ENCODE data around the gene TNFRSF11A.

Gene TNFRSF11A

DNA sequence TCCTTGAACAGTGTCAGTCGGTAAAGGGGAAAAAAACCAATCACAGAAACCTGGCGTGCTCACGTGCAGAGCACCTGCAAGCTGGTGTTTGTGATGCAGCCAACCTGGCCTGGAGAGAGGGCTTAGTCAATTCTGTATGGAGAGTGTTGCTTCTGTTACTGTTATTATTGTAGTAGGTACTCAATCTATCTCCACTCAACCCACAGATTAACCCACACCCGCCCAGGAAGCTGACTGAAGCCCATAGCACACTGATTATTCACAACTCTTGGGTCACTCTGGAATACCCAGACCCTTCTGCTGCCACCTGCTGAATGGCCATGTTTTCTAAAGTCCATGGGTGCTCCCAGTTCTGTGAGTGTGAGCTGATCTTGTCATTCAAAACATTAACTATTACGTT lies 53.9 kb downstream of the TNFRSF11A start:
- Histone ChIP-seq H3K9ac (ENCODE audit: low read depth, low read length) (no peak overlapping the region), H3K27me3 (ENCODE audit: insufficient read depth, low read length, poor library complexity) (peaks cover 4% of the 10 kb centered on the region), H3K4me2 (ENCODE audit: insufficient read depth, low read length) (no peak overlapping the region), H3K9me3 (ENCODE audit: insufficient read depth, low read length, severe bottlenecking) (no peaks in the 10 kb centered on the region), H3K4me1 (ENCODE audit: insufficient read depth, low read length) (no peaks in the 10 kb centered on the region), H2AFZ (ENCODE audit: low read depth, low read length) (no peak overlapping the region), H3K36me3 (ENCODE audit: insufficient read depth, low read length) (no peaks in the 10 kb centered on the region), H3K27ac (ENCODE audit: low read length) (no peak overlapping the region), H3K79me2 (ENCODE audit: insufficient read depth, low read length) (no peaks in the 10 kb centered on the region), H3K4me3 (ENCODE audit: low read depth in 1 of 2, low read length in 2 of 2) (no peak overlapping the region), H4K20me1 (ENCODE audit: insufficient read depth, low read length) (no peaks in the 10 kb centered on the region)
- DNase-seq (no peak), ATAC-seq (ENCODE audit: insufficient read depth, low read depth) (no peak)
- no peak for TF ChIP-seq EZH2 (IDR thresholded peaks at IDR 0.05; ENCODE audit: borderline replicate concordance, low read depth, low read length, severe bottlenecking)
- TF ChIP-seq, protein P1, sequence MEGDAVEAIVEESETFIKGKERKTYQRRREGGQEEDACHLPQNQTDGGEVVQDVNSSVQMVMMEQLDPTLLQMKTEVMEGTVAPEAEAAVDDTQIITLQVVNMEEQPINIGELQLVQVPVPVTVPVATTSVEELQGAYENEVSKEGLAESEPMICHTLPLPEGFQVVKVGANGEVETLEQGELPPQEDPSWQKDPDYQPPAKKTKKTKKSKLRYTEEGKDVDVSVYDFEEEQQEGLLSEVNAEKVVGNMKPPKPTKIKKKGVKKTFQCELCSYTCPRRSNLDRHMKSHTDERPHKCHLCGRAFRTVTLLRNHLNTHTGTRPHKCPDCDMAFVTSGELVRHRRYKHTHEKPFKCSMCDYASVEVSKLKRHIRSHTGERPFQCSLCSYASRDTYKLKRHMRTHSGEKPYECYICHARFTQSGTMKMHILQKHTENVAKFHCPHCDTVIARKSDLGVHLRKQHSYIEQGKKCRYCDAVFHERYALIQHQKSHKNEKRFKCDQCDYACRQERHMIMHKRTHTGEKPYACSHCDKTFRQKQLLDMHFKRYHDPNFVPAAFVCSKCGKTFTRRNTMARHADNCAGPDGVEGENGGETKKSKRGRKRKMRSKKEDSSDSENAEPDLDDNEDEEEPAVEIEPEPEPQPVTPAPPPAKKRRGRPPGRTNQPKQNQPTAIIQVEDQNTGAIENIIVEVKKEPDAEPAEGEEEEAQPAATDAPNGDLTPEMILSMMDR (IDR thresholded peaks at IDR 0.05; ENCODE audit: borderline replicate concordance, extremely low read depth, low read length, poor library complexity, severe bottlenecking): no peak

DNA sequence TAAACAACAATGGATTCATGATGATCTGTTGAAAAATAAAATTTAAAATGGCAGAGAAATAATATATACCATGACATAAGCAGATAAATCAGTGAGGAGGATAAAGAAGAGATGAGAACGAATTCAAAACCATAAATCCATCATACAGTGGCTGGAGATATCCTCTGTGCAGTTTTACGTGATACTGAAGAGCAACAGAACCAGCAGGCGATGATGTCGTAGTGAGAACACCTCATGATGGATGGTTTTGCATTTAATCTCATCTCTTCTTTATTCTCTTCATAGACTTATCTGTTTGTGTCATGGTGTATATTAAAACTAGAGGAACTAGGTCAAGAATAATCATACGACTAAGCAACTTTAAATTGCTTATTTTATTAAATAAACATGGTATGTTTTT lies 56.3 kb downstream of the TNFRSF11A start:
- Histone ChIP-seq H3K4me1 (ENCODE audit: insufficient read depth, low read length) (no peaks in the 10 kb centered on the region), H3K36me3 (ENCODE audit: insufficient read depth, low read length) (no peaks in the 10 kb centered on the region), H3K27ac (ENCODE audit: low read length) (no peak overlapping the region), H3K27me3 (ENCODE audit: insufficient read depth, low read length, poor library complexity) (peaks cover 7% of the 10 kb centered on the region), H3K79me2 (ENCODE audit: insufficient read depth, low read length) (no peaks in the 10 kb centered on the region), H3K4me2 (ENCODE audit: insufficient read depth, low read length) (no peak overlapping the region), H3K9me3 (ENCODE audit: insufficient read depth, low read length, severe bottlenecking) (no peaks in the 10 kb centered on the region), H3K9ac (ENCODE audit: low read depth, low read length) (no peak overlapping the region), H3K4me3 (ENCODE audit: low read depth in 1 of 2, low read length in 2 of 2) (no peak overlapping the region), H2AFZ (ENCODE audit: low read depth, low read length) (no peak overlapping the region), H4K20me1 (ENCODE audit: insufficient read depth, low read length) (no peaks in the 10 kb centered on the region)
- DNase-seq (no peak), ATAC-seq (ENCODE audit: insufficient read depth, low read depth) (no peak)
- TF ChIP-seq EZH2 (IDR thresholded peaks at IDR 0.05; ENCODE audit: borderline replicate concordance, low read depth, low read length, severe bottlenecking): no peak
- TF ChIP-seq, protein P1 (IDR thresholded peaks at IDR 0.05; ENCODE audit: borderline replicate concordance, extremely low read depth, low read length, poor library complexity, severe bottlenecking): no peak

DNA sequence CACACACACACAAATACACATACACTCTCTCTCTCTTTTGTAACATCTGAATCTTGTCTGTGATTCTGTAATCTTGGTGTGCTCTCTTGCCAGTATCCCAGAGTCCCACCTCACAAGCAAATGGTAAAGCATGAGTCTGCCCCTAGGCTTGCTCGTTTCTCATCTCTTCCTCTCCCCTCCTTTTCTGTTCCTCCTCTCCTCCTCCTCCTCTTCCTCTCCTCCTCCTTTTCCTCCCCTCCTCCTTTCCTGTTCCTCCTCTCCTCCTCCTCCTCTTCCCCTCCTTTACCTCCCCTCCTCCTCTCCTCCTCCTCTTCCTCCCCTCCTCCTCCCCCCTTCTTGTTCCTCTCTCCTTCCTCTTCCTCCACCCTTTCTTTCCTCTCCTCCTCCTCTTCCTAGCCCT lies 59.0 kb downstream of the TNFRSF11A start:
- no peak for TF ChIP-seq EZH2 (IDR thresholded peaks at IDR 0.05; ENCODE audit: borderline replicate concordance, low read depth, low read length, severe bottlenecking)
- TF ChIP-seq, protein P1 (IDR thresholded peaks at IDR 0.05; ENCODE audit: borderline replicate concordance, extremely low read depth, low read length, poor library complexity, severe bottlenecking): no peak
- no peak overlapping the region for H3K27ac ChIP-seq (ENCODE audit: low read length)
- no peaks in the 10 kb centered on the region for H3K79me2 ChIP-seq (ENCODE audit: insufficient read depth, low read length)
- no peaks in the 10 kb centered on the region for H3K4me1 ChIP-seq (ENCODE audit: insufficient read depth, low read length)
- no peaks in the 10 kb centered on the region for H3K36me3 ChIP-seq (ENCODE audit: insufficient read depth, low read length)
- H3K9ac ChIP-seq (ENCODE audit: low read depth, low read length): no peak overlapping the region
- no peak overlapping the region for H2AFZ ChIP-seq (ENCODE audit: low read depth, low read length)
- no peaks in the 10 kb centered on the region for H3K9me3 ChIP-seq (ENCODE audit: insufficient read depth, low read length, severe bottlenecking)
- peaks cover 3% of the 10 kb centered on the region for H3K27me3 ChIP-seq (ENCODE audit: insufficient read depth, low read length, poor library complexity)
- H3K4me2 ChIP-seq (ENCODE audit: insufficient read depth, low read length): no peak overlapping the region
- H4K20me1 ChIP-seq (ENCODE audit: insufficient read depth, low read length): no peaks in the 10 kb centered on the region
- H3K4me3 ChIP-seq (ENCODE audit: low read depth in 1 of 2, low read length in 2 of 2): no peak overlapping the region
- DNase-seq: no peak
- no peak for ATAC-seq (ENCODE audit: insufficient read depth, low read depth)

DNA sequence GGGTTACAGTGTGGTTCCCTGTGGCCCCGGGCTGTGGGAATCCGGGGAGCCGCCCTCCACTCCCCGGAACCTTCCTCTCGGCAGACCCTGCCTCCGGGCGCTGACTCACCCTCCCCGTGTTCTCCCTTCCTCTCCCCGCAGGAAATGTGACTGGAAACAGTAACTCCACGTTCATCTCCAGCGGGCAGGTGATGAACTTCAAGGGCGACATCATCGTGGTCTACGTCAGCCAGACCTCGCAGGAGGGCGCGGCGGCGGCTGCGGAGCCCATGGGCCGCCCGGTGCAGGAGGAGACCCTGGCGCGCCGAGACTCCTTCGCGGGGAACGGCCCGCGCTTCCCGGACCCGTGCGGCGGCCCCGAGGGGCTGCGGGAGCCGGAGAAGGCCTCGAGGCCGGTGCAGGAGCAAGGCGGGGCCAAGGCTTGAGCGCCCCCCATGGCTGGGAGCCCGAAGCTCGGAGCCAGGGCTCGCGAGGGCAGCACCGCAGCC lies 59.5 kb downstream of the TNFRSF11A start:
- Histone ChIP-seq H3K9me3 (ENCODE audit: insufficient read depth, low read length, severe bottlenecking) (no peaks in the 10 kb centered on the region), H3K4me2 (ENCODE audit: insufficient read depth, low read length) (no peak overlapping the region), H3K4me3 (ENCODE audit: low read depth in 1 of 2, low read length in 2 of 2) (no peak overlapping the region), H3K27me3 (ENCODE audit: insufficient read depth, low read length, poor library complexity) (peaks cover 3% of the 10 kb centered on the region), H3K79me2 (ENCODE audit: insufficient read depth, low read length) (no peaks in the 10 kb centered on the region), H3K9ac (ENCODE audit: low read depth, low read length) (no peak overlapping the region), H2AFZ (ENCODE audit: low read depth, low read length) (no peak overlapping the region), H4K20me1 (ENCODE audit: insufficient read depth, low read length) (no peaks in the 10 kb centered on the region), H3K4me1 (ENCODE audit: insufficient read depth, low read length) (no peaks in the 10 kb centered on the region), H3K36me3 (ENCODE audit: insufficient read depth, low read length) (no peaks in the 10 kb centered on the region), H3K27ac (ENCODE audit: low read length) (no peak overlapping the region)
- ATAC-seq (ENCODE audit: insufficient read depth, low read depth): no peak
- TF ChIP-seq EZH2 (IDR thresholded peaks at IDR 0.05; ENCODE audit: borderline replicate concordance, low read depth, low read length, severe bottlenecking): no peak
- TF ChIP-seq, protein P1 (IDR thresholded peaks at IDR 0.05; ENCODE audit: borderline replicate concordance, extremely low read depth, low read length, poor library complexity, severe bottlenecking): no peak
- DNase-seq: no peak
